NCI-H82 treated with DMSO at 0.1 percent for 48 hours (cell line): Measurements from ENCODE around the gene ZP1.

Experiments
- DNase-seq: peaks from one replicate; lab custom pipeline; 2025; ENCODE audit not compliant: unreplicated experiment; lab: John Stamatoyannopoulos, UW

The ZP1 gene

DNA sequence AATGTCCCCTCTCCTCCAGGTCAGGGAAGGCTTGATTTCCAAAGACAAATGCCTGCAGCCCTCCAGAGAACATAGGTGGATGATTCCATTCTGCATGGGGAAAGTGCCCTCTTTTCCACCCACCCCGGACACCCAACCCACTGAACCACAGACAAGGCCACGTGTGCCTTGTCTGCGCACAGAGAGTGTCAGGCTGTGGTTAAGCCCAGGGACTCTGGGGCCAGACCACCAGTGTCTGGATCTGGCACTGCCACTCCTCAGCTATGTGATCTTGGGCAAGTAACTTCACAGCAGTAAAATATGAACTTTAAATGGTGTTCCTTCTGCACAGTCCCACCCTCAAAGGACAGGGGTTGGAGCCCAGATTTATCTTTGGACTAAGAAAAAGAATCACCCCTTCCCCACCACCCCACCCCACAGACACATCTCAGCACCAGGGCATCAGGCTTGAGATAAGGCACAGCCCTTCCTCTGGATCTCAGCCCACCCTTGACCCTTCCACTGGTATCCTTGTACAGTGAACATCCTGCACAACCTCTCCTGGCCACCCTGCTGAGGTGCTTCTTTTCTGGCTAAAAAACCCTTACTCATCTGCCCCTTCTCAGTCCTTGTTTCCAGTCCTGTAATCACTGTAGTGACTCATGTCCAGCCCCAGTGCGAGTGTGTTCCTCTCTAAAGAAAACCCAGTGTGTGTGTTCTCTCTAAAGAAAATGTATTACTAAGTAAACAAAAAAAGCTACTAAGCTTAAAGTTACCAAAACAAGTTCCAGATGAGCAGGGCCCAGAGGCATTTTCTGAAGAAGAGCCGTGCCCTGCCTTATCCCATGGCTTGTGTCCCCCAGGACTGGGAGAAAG, 9.7 kb upstream of the ZP1 start:
- no peak for DNase-seq

DNA sequence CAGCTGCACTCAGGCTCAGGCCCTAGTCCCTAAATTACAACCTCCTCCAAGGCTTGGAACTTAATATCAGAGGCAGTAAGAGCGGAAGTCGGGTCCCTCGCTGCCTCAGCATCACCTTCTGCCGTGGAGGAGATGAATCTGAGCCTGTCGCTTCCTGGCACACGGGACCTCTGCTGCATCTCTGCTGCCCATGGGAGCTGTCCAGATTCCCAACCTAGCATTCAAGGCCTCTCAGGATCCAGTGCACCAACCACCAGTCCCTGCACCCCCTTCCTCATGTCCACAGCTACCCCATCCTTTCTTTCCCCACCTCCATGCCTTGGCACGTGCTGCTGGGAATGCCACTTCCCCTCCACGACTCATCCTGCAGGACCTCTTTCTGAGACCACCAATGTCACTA, 9.1 kb upstream of the ZP1 start:
- DNase-seq = no peak

- no peak for DNase-seq
Measured at GRCh38 chr11:60858731-60859464, 8.4 kb upstream of the ZP1 start.

DNA sequence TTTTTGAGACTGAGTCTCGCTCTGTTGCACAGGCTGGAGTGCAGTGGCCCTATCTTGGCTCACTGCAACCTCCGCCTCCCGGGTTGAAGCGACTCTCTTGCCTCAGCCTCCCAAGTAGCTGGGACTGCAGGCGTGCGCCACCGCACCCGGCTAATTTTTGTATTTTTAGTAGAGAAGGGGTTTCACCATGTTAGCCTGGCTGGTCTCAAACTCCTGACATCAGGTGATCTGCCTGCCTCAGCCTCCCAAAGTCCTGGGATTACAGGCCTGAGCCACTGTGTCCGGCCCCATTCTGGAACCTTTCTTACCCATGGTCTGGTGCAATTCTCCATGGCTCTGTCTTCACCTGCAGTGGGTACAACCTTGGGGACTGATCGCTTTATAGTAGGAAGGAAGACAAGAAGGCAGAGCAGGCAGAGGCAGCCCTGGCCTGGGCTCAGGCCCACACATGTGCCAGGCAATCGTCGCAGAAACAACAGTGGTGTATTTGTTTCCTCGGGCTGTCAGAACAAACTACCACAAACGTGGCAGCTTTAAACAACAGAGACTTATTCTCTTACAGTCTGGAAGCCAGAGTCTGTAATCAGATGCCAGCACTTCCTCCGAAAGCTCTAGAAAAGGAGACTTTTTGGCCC, 7.6 kb upstream of the ZP1 start:
- no peak for DNase-seq

GRCh38 chr11:60860943-60861342, 6.4 kb upstream of the ZP1 start:
- no peak for DNase-seq

- DNase-seq = no peak
Measured at GRCh38 chr11:60862171-60862570, 5.2 kb upstream of the ZP1 start.

DNA sequence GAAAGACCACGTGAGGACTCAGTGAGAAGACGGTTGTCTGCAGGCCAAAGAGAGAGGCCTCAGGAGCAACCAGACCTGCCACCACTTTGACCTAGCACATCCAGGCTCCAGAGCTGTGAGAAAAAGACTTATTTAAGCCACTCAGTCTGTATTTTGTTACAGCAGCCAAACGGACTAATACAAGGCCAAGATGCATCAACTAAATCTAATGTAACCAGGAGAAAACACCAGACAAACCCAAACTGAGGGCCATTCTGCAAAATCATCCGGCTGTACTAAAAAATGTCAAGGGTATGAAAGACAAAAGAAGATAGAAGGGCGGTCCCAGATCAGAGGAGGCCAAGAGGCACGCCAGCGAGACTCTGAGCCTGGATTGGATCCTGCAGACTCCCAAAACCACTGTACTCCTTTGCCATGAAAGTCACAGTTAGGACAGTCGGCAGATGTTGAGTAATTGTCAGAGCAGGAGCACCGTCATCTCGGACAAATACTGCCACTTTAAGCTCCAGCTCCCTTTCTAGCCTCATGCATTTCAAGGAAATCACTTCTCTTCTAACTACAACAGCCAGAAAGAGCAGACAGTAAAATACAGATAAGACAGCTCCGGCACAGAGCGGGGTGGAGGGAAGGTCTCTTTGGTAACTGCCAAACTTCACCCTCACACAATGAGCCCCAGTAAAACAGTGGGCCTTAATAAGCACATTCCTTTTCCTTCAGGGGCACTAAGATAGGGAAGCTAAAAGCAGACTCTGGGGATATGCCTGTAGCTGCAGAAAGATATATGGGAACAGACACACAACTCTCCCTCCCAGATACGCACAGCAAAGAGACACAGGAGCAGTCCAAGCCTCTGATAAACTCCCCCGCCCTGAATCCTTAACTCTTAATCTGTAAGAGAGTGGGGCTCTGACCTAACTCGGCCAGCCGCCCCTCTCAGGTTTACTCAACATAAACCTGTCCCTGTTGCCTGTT, 3.5 kb upstream of the ZP1 start:
- DNase-seq = no peak

DNA sequence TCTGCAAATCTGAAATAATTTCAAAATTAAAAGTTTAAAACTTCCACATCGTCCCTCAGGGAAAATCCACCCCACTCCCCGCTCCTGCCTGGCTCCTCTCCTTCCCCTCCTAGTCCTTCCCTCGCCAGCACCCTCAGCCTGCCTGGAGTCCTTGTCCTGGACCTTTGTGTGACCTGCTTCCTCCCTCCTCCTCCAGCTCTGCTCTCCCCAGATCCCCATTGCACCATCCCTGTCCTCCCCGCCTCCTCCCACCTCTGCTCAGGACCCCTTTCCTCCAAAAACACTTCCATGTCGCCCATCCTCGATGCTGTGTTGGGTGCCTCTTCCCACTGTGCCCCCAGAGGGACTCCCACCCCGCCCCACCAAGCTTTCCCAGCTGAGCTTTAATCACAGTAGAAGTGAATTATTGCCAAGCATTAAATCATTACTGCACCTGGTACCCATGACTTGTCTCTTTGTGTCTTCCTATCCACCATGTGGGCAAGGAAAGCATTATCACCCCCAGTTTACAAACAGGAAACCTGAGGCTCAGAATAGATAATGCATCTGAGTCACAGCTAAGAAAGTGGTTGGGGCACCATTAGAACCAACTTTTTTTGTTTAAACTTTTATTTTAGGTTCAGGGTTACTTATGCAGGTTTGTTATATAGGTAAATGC, 2.4 kb upstream of the ZP1 start:
- DNase-seq = no peak

DNA sequence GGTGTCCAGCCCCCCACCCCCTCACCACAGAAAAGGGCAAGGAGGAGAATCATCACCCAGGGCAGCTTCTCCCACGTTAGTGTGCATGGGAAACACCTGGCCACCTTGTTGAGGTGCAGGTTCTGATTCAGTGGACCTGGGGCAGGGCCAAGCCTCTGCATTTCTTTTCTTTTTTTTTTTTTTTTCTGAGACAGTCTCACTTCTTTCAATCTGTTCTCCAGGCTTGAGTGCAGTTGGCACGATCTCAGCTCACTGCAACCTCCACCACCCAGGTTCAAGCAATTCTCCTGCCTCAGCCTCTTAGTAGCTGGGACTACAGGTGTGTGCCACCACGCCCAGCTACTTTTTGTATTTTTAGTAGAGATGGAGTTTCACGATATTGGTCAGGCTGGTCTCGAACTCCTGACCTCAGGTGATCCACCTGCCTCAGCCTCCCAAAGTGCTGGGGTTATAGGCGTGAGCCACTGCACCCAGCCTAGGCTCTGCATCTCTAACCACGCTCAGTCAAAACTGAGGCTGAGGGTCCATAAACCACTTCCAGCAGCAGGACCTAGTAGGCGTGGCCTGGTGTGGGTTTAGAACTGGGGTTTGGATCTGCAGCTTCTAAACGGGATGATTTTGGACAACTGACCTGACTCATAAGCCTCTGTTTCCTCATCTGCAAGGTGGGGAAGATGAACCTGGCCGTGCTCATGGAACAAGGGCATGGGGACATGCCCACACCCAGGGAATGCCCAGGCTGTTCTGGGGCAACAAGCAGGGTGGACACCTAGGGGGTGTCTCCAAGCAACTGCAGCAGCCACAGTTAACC, 734 bp downstream of the ZP1 start:
- no peak for DNase-seq

- DNase-seq = no peak
Measured at GRCh38 chr11:60868682-60869450, 1.5 kb downstream of the ZP1 start.

- DNase-seq = no peak
Measured at GRCh38 chr11:60869451-60869825, 2.1 kb downstream of the ZP1 start.

DNA sequence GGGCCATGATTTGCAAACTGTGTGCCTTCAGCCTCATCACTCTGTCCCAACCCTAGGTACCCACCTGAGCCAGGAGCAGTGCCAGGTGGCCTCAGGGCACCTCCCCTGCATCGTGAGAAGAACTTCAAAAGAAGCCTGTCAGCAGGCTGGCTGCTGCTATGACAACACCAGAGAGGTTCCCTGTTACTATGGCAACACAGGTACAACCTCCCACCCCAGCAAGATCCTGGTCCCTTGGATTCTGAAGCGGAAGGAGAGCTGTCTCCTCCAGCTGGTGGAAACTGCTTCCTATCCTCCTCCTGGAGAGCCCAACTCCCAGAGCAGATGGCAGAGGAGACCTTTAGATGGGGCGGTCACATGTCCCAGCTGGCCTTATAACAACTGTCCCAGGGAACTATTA, 2.9 kb downstream of the ZP1 start:
- no peak for DNase-seq

DNA sequence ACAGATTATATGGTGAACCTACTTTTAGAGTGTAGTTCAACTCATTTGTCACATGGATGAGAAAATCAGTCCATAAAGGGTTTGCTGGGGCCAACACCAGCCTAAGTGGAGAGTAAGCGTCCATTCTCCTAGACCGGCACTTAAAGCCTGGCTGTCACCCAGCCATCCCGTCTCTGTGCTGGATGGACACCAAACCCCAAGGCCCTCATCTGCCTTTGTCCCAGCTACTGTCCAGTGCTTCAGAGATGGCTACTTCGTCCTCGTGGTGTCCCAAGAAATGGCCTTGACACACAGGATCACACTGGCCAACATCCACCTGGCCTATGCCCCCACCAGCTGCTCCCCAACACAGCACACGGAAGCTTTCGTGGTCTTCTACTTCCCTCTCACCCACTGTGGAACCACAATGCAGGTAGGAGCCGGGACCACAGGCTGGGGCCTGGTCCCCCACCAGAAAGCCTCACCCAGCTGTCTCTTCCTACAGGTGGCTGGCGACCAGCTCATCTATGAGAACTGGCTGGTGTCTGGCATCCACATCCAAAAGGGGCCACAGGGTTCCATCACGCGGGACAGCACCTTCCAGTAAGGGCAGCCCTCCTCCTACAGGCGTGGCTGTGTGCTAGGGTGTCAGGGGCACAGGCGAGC, 3.5 kb downstream of the ZP1 start:
- DNase-seq = no peak

DNA sequence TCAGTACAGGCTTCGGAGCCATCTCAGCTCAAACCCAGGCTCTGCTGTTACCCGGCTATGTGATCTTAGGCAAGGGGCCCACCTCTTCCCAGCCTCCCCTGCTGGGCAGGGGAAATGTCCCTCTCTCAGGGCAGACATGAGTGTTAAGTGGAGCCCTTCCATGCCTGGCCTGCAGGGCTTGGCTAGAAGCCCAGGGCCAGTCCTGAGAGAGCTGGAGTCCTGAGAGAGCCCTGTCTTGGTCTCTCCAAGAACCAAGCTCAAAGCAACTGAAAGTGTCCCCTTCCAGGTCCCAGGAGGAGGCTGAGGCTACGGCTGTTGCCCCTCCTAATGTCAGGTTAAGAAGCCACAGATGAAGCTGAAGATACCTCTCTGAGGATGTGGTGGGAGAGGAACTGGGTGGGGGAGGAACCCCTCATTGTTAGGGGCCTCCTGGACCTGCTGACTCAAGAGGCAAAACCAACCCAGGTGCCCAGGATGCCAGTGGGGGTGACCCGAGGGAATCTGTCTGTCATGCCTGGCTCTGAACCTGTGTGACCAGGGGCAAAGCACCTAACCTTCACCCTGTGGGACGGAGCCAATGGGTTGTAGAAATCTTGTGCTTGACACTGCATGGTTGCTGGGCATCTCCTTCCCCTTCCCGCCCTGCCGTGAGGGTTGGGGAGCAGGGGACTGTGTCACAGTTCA, 4.2 kb downstream of the ZP1 start:
- DNase-seq = no peak

- DNase-seq = no peak
Measured at GRCh38 chr11:60872124-60872960, 5.0 kb downstream of the ZP1 start.

- no peak for DNase-seq
Measured at GRCh38 chr11:60872961-60873524, 5.7 kb downstream of the ZP1 start.

DNA sequence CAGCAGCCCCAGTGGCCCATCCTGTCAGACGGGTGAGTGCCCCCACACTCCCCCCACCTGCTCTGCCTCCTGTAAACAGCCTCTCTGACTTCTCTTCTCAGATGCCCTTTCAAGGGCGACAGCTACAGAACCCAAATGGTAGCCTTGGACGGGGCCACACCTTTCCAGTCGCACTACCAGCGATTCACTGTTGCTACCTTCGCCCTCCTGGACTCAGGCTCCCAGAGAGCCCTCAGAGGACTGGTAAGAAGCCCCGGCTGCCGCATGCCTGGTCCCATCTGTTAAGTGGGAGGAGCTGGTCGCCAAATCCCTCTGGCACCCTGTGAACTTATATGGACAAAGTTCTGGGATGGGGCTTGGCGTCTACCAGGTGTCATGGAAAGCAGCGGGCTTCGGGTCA, 6.2 kb downstream of the ZP1 start:
- DNase-seq = no peak
